Upper lobe of left lung (tissue), 6 donors: ENCODE data around the gene POLE4. TPM values are rescaled to one million over a fixed set of nuclear protein-coding genes. Genes with fewer than 3 reads are reported as not detected.

Source experiments
- total RNA-seq, 6 donors: library from RNA; depleted of rRNA in 4 of 6; stranded (reverse); fragments of >200 nt in 4 of 6; gene quantifications; one replicate each; pipeline versions ENCODE4 v1.1.0 to v1.2.1, GENCODE V29; 2016 to 2021
- donor health status: DM: no; HTN: no; CAD: no; lungs with moderate emphysema.
- donor health status: DM: no; HTN: yes; CAD: no; lungs with severe emphysema.

The POLE4 gene
- total RNA-seq, 6 donors from 2014 or later = 26.6 to 79.3 (median 34.0) TPM

Other genes with a start within 250 kb of the POLE4 start
- gene HK2, start 124.5 kb upstream of the POLE4 start, total RNA-seq = 10 to 100 TPM; 29.0 to 98.8 (median 39.7) TPM
- 1 to 10 TPM in 4 of 6 donors, under 1 TPM in 1, not detected in 1; 0.46 to 4.2 (median 1.5) TPM for gene TACR1, start 240.9 kb downstream of the POLE4 start, total RNA-seq